Activated naive CD4-positive, alpha-beta T cell treated with anti-CD3 and anti-CD28 coated beads, Interleukin-2, amount 50 U/mL, for 24 hours (primary cell): ENCODE data around the gene LRRK1.
"Not testable (repeated sequence)": the region's sequence is repeated elsewhere in the genome, so short reads cannot be mapped to it uniquely, and the experiment has no call there.

ENCODE experiments used
- H3K27ac Mint-ChIP-seq: one replicate; pipeline ENCODE4 v1.8.0; 2021; ENCODE audit warnings: mild to moderate bottlenecking, mixed read lengths
- H3K27me3 Mint-ChIP-seq: one replicate; pipeline ENCODE4 v1.8.0; 2021; ENCODE audit warnings: mixed read lengths
- H3K36me3 Mint-ChIP-seq: one replicate; pipeline ENCODE4 v1.8.0; 2021; ENCODE audit warnings: mixed read lengths
- H3K4me1 Mint-ChIP-seq: one replicate; pipeline ENCODE4 v1.8.0; 2021; ENCODE audit warnings: mixed read lengths
- H3K4me3 Mint-ChIP-seq: one replicate; pipeline ENCODE4 v1.8.0; 2021; ENCODE audit warnings: mild to moderate bottlenecking, mixed read lengths
- H3K9me3 Mint-ChIP-seq: one replicate; pipeline ENCODE4 v1.8.0; 2021; ENCODE audit warnings: mixed read lengths

LRRK1 gene

DNA sequence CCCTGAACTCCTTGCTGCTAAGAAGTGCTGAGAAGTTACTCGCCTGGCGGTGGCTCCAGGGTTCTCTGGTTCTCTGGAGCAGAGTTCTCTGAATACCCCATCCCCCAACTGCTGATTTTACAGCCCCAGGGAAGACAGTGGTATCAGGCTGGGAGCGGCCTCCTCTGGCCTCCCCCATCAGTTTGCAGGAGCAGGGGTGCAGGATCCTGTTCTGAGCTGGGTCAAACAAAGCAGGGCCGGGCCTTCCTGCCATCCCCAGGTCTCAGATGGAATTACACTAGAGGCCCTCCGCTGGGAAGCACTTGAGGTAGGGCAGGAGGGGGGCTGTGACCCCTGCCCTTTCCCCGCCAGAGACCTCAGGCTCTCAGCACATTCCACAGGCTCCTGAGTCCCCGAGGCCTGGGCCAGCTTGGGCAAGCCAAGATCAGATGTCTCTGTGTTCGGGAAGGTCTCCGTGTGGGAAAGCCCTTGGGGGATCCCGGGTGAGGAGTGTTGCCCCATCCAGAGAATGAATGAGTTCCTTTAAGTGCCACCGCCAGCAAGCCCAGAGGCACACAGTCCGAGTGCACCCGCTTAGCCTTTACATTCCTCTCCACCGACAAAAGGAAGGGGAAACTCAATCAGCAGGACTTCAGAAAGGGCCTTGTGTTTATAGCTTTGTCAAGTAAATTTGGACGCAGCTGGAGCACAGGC lies 149.9 kb downstream of the LRRK1 start:
- Mint-ChIP-seq H3K4me1 (peaks cover 8% of the 10 kb centered on the region), H3K27me3 (no peaks in the 10 kb centered on the region), H3K9me3 (no peaks in the 10 kb centered on the region), H3K36me3 (no peaks in the 10 kb centered on the region), H3K4me3 (no peak overlapping the region), H3K27ac (no peak overlapping the region)

DNA sequence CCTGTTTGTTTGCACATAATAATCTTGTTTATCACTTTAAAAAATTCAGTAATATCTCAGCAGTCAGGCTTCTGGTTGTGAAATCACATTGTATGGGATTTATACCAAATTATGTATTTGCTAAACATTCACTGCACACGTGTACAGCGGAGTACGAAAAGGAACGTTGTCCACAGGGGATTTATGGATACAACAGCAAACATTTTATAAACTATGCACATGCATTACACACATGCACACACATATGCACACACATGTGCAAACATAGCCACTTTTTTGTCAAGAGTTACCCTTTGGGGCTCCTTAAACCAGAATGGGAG lies 150.5 kb downstream of the LRRK1 start:
- H3K9me3 Mint-ChIP-seq = no peaks in the 10 kb centered on the region
- peaks cover 8% of the 10 kb centered on the region for H3K4me1 Mint-ChIP-seq
- no peaks in the 10 kb centered on the region for H3K36me3 Mint-ChIP-seq
- no peak overlapping the region for H3K27ac Mint-ChIP-seq
- H3K4me3 Mint-ChIP-seq = no peak overlapping the region
- H3K27me3 Mint-ChIP-seq = no peaks in the 10 kb centered on the region

DNA sequence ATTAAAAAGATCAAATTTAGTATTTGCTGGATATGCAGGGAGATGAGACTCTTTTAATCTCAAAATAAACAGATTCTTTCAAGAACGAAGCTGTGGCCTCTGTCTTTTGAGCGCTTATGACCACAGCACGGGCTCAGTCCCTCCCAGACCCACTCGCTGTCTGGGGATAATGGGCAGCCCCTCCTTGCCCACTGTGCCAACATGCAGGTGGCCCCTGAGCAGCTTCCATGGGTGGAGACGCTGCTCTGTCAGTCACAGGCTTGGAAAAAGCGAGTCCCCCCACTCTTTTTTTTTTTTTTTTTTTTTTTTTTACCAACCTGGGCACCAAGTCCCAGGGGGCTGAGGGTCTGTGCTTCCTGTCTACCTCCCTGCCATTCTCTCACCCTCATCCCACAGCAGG lies 150.9 kb downstream of the LRRK1 start:
- no peaks in the 10 kb centered on the region for H3K9me3 Mint-ChIP-seq
- H3K27me3 Mint-ChIP-seq = no peaks in the 10 kb centered on the region
- no peaks in the 10 kb centered on the region for H3K36me3 Mint-ChIP-seq
- no peak overlapping the region for H3K27ac Mint-ChIP-seq
- peaks cover 8% of the 10 kb centered on the region for H3K4me1 Mint-ChIP-seq
- no peak overlapping the region for H3K4me3 Mint-ChIP-seq

GRCh38 chr15:101070502-101071273 lies 151.5 kb downstream of the LRRK1 start:
- Mint-ChIP-seq H3K27ac (peak overlapping the region; percentile 61), H3K9me3 (no peaks in the 10 kb centered on the region), H3K36me3 (no peaks in the 10 kb centered on the region), H3K4me3 (no peak overlapping the region), H3K4me1 (peaks cover 8% of the 10 kb centered on the region), H3K27me3 (no peaks in the 10 kb centered on the region)

GRCh38 chr15:101071651-101072050 lies 152.5 kb downstream of the LRRK1 start:
- peaks cover 8% of the 10 kb centered on the region for H3K4me1 Mint-ChIP-seq

DNA sequence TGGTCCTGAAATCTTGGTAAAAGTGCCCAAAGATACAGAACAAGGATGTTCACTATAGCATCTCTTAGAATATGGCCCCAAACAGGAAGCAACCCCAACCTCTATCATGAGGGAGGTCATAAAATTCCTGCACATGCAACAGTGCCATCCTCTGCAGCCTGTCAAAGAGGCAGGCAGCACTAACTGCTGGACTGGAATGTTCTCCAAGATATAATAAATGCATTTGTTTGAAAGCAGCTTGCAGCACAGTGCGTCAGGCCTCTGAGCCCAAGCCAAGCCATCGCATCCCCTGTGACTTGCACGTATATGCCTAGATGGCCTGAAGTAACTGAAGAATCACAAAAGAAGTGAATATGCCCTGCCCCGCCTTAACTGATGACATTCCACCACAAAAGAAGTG lies 153.1 kb downstream of the LRRK1 start:
- not testable (repeated sequence) for H3K36me3 Mint-ChIP-seq, H3K27me3 Mint-ChIP-seq, H3K9me3 Mint-ChIP-seq

More at GRCh38 chr15:101071651-101072050, 152.5 kb downstream of the LRRK1 start:
- Mint-ChIP-seq H3K9me3 (no peaks in the 10 kb centered on the region), H3K27ac (no peak overlapping the region), H3K36me3 (no peaks in the 10 kb centered on the region), H3K4me3 (no peak overlapping the region), H3K27me3 (no peaks in the 10 kb centered on the region)

GRCh38 chr15:101077806-101078668 lies 158.9 kb downstream of the LRRK1 start:
- not testable (repeated sequence) for H3K36me3 Mint-ChIP-seq, H3K4me1 Mint-ChIP-seq

More for the DNA sequence above, 153.1 kb downstream of the LRRK1 start:
- not testable (repeated sequence) for H3K27ac Mint-ChIP-seq, H3K4me1 Mint-ChIP-seq, H3K4me3 Mint-ChIP-seq

GRCh38 chr15:101078669-101079323 lies 159.6 kb downstream of the LRRK1 start:
- no peak overlapping the region for H3K27ac Mint-ChIP-seq
- no peaks in the 10 kb centered on the region for H3K9me3 Mint-ChIP-seq
- no peaks in the 10 kb centered on the region for H3K27me3 Mint-ChIP-seq
- H3K4me1 Mint-ChIP-seq = no peaks in the 10 kb centered on the region
- no peaks in the 10 kb centered on the region for H3K36me3 Mint-ChIP-seq
- no peak overlapping the region for H3K4me3 Mint-ChIP-seq

More at GRCh38 chr15:101077806-101078668, 158.9 kb downstream of the LRRK1 start:
- not testable (repeated sequence) for H3K4me3 Mint-ChIP-seq, H3K27ac Mint-ChIP-seq, H3K9me3 Mint-ChIP-seq, H3K27me3 Mint-ChIP-seq

DNA sequence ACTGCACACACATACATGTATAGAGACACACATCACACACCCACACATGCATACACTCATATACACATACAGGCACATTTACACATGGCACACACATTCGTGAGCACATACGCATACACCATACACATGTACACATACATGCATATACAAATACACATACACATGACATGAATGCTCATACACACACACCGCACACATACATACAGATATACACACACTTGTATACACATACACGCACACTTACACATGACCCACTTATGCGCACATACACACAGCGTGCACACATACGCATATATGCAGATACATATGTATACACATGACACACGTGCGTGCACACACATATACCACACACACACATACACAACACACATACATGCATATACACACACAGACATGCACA lies 162.7 kb downstream of the LRRK1 start:
- Mint-ChIP-seq H3K27me3 (no peaks in the 10 kb centered on the region), H3K4me1 (no peaks in the 10 kb centered on the region), H3K4me3 (no peak overlapping the region), H3K9me3 (no peaks in the 10 kb centered on the region), H3K36me3 (no peaks in the 10 kb centered on the region), H3K27ac (no peak overlapping the region)

GRCh38 chr15:101083336-101084045 lies 164.3 kb downstream of the LRRK1 start:
- Mint-ChIP-seq H3K4me3 (no peak overlapping the region), H3K27me3 (no peaks in the 10 kb centered on the region), H3K27ac (no peak overlapping the region)

GRCh38 chr15:101084801-101085200 lies 165.6 kb downstream of the LRRK1 start:
- H3K4me1 Mint-ChIP-seq = no peaks in the 10 kb centered on the region
- H3K27ac Mint-ChIP-seq = no peak overlapping the region
- H3K36me3 Mint-ChIP-seq = no peaks in the 10 kb centered on the region
- no peak overlapping the region for H3K4me3 Mint-ChIP-seq
- H3K9me3 Mint-ChIP-seq = no peaks in the 10 kb centered on the region
- H3K27me3 Mint-ChIP-seq = no peaks in the 10 kb centered on the region

More at GRCh38 chr15:101083336-101084045, 164.3 kb downstream of the LRRK1 start:
- H3K9me3 Mint-ChIP-seq = no peaks in the 10 kb centered on the region
- H3K4me1 Mint-ChIP-seq = no peaks in the 10 kb centered on the region
- H3K36me3 Mint-ChIP-seq = no peaks in the 10 kb centered on the region

- H3K4me1 Mint-ChIP-seq = no peaks in the 10 kb centered on the region
- H3K36me3 Mint-ChIP-seq = no peaks in the 10 kb centered on the region
- H3K27me3 Mint-ChIP-seq = no peaks in the 10 kb centered on the region
- no peak overlapping the region for H3K4me3 Mint-ChIP-seq
- no peak overlapping the region for H3K27ac Mint-ChIP-seq
- no peaks in the 10 kb centered on the region for H3K9me3 Mint-ChIP-seq
Measured at GRCh38 chr15:101085311-101085700, 166.1 kb downstream of the LRRK1 start.

GRCh38 chr15:101086394-101087171 lies 167.4 kb downstream of the LRRK1 start:
- H3K27me3 Mint-ChIP-seq = no peaks in the 10 kb centered on the region
- no peak overlapping the region for H3K27ac Mint-ChIP-seq
- no peaks in the 10 kb centered on the region for H3K9me3 Mint-ChIP-seq
- H3K36me3 Mint-ChIP-seq = no peaks in the 10 kb centered on the region
- no peaks in the 10 kb centered on the region for H3K4me1 Mint-ChIP-seq
- H3K4me3 Mint-ChIP-seq = no peak overlapping the region

DNA sequence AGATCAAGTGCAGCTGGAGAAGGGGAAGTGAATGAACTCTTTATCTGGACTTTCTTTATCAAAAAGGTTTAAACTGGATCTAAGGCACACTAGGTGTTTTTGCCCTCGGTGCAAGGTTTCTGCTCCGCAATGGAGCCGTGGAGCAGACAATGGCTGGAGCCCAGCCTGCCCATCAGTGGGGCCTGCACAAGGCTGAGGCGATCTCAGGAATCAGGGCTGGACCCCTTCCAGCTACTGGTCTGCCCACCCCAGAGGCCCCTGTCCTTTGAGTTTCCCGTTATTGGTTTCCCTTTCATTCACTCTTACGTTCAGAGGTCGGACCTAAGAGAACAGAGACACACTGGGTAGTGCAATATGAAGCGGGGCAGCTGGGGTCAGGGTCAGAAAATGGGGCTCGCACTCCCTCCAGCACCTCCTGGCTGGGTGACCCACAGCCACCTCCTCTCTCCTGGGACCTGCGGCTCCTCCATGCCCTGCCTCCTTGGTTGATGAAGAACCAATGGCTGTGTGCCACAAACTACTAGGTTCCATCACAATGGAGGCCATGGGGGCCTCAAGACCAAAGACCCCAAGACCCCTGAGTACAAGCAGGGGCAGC lies 168.1 kb downstream of the LRRK1 start:
- no peaks in the 10 kb centered on the region for H3K9me3 Mint-ChIP-seq

More for the DNA sequence above, 168.1 kb downstream of the LRRK1 start:
- Mint-ChIP-seq H3K4me1 (no peaks in the 10 kb centered on the region), H3K4me3 (no peak overlapping the region), H3K36me3 (no peaks in the 10 kb centered on the region), H3K27ac (no peak overlapping the region), H3K27me3 (no peaks in the 10 kb centered on the region)
